HG02973 (cell line): ENCODE results near the gene NUDT21.
"Not testable (repeated sequence)": the region's sequence is repeated elsewhere in the genome, so short reads cannot be mapped to it uniquely, and the experiment has no call there.

Experiments used
- ATAC-seq: cut with Tn5 transposase; IDR thresholded peaks from one replicate; pipeline ENCODE4 v1.9.1; 2021; ENCODE audit warnings: moderate library complexity; ENCODE audit not compliant: unreplicated experiment

NUDT21 gene

DNA sequence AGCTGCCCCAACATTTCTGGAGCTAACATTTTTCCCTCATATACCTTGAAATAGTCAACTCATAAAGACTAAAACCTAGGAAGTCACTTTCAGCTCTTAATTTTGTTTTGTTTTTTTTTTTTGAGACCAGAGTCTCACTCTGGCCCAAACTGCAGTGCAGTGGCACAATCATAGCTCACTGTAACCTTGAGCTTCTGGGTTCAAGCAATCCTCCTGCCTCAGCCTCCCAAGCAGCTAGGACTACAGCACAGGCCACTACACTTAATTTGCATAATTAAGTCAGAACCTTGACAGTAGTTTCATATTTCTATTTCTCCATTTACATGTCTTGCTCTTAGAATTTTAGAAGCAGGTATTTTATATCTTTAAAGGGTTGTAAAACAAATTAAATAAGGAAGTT, 30.5 kb downstream of the NUDT21 start:
- ATAC-seq = no peak

GRCh38 chr16:56419740-56420548, 31.2 kb downstream of the NUDT21 start:
- ATAC-seq = no peak

DNA sequence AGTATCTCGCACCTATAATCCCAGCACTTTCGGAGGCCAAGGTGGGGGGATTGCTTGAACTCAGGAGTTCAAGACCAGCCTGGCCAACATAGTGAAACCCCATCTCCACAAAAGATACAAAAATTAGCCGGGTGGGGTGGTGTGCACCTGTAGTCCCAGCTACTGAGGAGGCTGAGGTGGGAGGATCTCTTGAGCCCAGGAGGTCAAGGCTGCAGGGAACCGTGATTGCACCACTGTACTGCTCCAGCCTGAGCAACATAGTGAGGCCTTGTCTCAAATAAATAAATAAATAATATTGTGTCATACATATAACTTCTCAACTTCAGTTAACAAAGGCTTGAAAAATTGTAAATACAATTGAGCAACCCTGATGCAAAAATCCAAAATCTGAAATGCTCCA, 34.0 kb downstream of the NUDT21 start:
- no peak for ATAC-seq

GRCh38 chr16:56415875-56416274, 35.3 kb downstream of the NUDT21 start:
- ATAC-seq = no peak

GRCh38 chr16:56414366-56414765, 36.8 kb downstream of the NUDT21 start:
- no peak for ATAC-seq

- no peak for ATAC-seq
These were observed 37.8 kb downstream of the NUDT21 start for GRCh38 chr16:56413381-56413780.

GRCh38 chr16:56411624-56412023, 39.5 kb downstream of the NUDT21 start:
- ATAC-seq = no peak

GRCh38 chr16:56411123-56411522, 40.0 kb downstream of the NUDT21 start:
- no peak for ATAC-seq

GRCh38 chr16:56409195-56409594, 41.9 kb downstream of the NUDT21 start:
- no peak for ATAC-seq

DNA sequence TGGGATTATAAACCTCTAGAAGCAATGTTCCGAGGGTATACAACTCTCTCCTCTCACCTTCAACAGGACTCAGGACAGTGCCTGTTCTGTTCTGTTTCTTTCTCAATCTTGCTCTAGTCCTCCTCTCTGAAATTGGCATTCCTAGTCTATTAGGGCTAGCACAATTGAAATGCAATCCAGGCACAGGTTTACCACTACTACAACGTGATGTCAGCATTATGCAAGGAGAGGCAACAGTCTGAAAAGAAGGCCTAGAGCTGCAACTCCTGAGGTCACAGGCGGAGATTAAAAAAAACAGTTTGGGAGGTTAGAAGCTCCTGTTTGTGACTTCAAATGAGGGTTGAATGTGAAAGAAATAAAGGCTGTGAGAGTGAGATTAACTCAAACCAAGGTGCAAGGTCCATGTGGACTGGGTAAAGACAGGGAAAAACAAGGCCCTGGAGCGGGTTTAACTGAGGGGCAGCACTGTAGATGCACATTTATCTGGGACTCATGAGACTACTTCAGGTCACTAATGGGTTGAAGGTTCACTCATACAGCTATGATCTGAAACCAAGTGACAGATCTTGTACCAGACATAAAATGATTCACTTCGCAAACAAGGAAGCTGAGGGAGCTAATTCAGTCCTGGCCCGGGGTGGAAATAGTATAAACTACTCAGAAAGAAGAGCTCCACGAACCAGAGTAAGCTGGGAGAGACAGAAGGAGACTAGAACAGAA, 42.6 kb downstream of the NUDT21 start:
- ATAC-seq = no peak

GRCh38 chr16:56405977-56406672, 45.0 kb downstream of the NUDT21 start:
- no peak for ATAC-seq

GRCh38 chr16:56401482-56401881, 49.6 kb downstream of the NUDT21 start:
- ATAC-seq = no peak

DNA sequence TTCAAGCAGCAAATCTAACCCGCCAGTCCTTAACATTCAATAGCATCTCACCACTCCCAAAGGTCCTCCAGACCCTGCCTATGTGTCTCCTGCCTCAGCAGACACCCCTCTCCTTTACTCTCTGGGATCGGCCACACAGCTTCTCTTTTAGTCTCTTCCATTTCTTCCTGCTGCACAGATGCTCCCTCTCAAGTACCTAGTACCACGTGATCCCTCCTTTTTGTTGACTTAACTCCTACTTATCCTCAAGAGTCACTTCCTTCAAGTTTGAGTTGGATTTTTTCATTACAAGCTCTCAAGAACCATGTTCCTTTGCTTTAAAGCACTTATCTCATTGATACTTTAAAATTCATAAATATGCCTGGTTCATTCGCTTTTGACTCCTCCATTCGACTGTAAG, 50.7 kb downstream of the NUDT21 start:
- ATAC-seq = no peak

- ATAC-seq = no peak
These were observed 51.6 kb downstream of the NUDT21 start for GRCh38 chr16:56399486-56399885.

GRCh38 chr16:56399047-56399446, 52.1 kb downstream of the NUDT21 start:
- no peak for ATAC-seq

- ATAC-seq = not testable (repeated sequence)
These were observed 54.4 kb downstream of the NUDT21 start for GRCh38 chr16:56396724-56397123.

GRCh38 chr16:56389554-56389953, 61.6 kb downstream of the NUDT21 start:
- no peak for ATAC-seq

- no peak for ATAC-seq
These were observed 62.9 kb downstream of the NUDT21 start for GRCh38 chr16:56388209-56388608.

GRCh38 chr16:56387396-56387795, 63.7 kb downstream of the NUDT21 start:
- ATAC-seq = no peak

DNA sequence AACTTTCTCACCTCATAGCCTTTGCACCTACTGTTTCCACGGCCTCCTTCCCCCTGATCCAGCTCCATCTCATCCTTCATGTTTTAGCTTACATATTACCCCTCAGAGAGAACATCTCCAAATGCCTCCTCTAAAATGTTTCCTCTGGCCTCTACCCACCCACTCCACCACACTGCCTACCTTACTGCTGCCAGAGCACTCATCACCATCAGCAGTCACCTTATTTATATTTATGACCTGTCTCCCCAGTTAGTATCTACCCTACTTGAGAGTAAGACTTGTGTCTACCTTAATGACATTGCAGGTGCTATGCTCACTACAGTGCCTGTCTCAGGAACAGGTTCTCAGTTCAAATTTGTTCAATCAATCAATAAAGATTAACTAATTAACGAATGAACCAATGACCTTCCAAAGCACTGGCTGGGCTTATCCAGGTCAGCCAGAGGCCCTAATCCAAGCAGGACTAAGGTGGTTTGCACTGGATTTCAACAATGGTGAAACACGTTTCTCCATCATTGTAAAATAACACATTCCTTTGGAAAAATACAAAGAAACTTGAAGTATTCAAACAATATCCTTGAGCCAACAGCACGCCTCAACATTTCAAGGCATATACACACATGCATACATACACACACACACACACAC, 66.9 kb downstream of the NUDT21 start:
- ATAC-seq = no peak

DNA sequence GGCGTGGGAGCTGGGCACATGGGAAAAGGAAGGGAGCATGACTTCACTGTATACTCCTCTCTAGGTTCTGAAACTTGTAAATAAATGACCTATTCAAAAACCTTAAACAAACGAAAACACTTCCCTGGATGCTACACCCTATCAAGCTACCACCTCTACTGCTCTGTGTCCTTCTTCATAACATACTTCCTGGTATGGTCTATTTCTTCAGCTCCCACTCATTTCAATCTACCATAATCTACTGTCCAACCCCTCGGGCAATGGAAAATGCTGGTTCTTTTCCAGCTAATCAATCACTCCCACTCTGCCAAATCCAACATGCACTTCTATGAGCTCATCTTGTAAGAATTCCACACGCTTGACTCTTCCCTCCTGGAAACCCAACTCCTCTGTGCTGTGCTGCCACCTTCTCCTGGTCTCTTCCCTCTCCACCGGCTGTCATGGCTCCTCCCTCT, 68.2 kb downstream of the NUDT21 start:
- ATAC-seq = no peak
